Right cardiac atrium (tissue), 5 donors: ENCODE measurements around the gene PDLIM5. TPM values are rescaled to one million over a fixed set of nuclear protein-coding genes. Genes with fewer than 3 reads are reported as not detected.
A peak's percentile ranks its signal among the peaks of the same experiment; 100 is the strongest.

ENCODE experiments used
- ATAC-seq, 2 donors: fragments of 200-7000 bp; cut with Tn5 transposase; one replicate each; pipeline versions ENCODE4 v1.8.0 to v1.9.1; 2020; ENCODE audit warnings: moderate library complexity in 2 of 2, mild to moderate bottlenecking in 1 of 2
- DNase-seq, 3 donors: peaks; one replicate each; pipeline ENCODE4 v3.0.0-alpha.2; 2020
- H3K27ac ChIP-seq: one replicate; pipeline ENCODE4 v1.5.1; 2013; ENCODE audit warnings: mild to moderate bottlenecking, low read length, control low read depth, moderate library complexity
- H3K27me3 ChIP-seq: one replicate; pipeline ENCODE4 v1.6.1; 2013; ENCODE audit not compliant: control insufficient read depth, insufficient read depth
- H3K4me1 ChIP-seq: one replicate; pipeline ENCODE4 v1.6.1; 2013; ENCODE audit warnings: low read length; ENCODE audit not compliant: control insufficient read depth, insufficient read depth
- H3K4me3 ChIP-seq: one replicate; pipeline ENCODE4 v1.5.1; 2013; ENCODE audit warnings: low read length, control low read depth
- H3K9me3 ChIP-seq: one replicate; pipeline ENCODE4 v1.6.1; 2013; ENCODE audit warnings: low read length; ENCODE audit not compliant: control insufficient read depth
- WGBS: extraction: QIAGEN DNeasy Blood & Tissue Kit; methylation state at CpG from one replicate; pipeline ENCODE4 v1.1.7; 2013; 5-methylcytosine and 5-hydroxymethylcytosine counted together
- intact Hi-C, 4 donors: fragments of 100-400 bp; cut with DNase I; formaldehyde crosslinking; loops; one replicate each; pipeline versions ENCODE4 v1.11.0 to v1.14.0; 2022 to 2023
- polyA plus RNA-seq: library from polyadenylated mRNA; stranded (reverse); fragments of 200-250 nt; gene quantifications from one replicate; pipeline ENCODE4 v1.2.3, GENCODE V29; 2013
- total RNA-seq, 4 donors: library from RNA; stranded (reverse); fragmentation: NEBNext Ultra II Directional; extraction: Animal tissue kit (Norgen Biotek cat#: 25700); gene quantifications; one replicate each; pipeline ENCODE4 v1.2.1, GENCODE V29; 2021
- donor health status: healthy with polysubstance abuse.
- donor health status: DM: no; HTN: yes; CAD: no.
- donor health status: DM: no; HTN: no; CAD: no.
- donor health status: DM: no; HTN: yes; CAD: no; lungs with severe emphysema.
- donor health status: DM: yes; HTN: yes; CAD: no.

The PDLIM5 gene
- total and polyA plus RNA-seq, 5 donors, result 407 to 778 (median 528) TPM

DNA sequence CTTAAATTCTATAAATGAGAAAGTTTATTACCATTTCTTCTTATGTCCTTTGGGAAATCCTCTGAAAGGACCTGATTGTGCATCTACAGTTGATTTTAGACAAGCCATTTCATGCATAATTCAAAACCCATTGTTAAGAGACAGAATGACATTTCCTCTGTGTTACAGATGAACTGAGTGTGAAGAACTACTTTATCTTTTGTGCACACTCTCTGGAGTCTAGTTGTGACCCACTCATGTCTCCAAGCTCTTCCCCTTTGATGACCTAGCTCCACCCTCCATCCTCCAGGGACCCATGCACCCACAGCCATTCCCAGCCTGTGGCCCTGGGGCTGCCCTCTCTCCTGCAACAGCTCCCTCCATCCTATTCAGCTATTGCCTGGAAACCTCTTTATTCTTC lies 248.6 kb downstream of the PDLIM5 start:
- DNase-seq (no peak), ATAC-seq (no peak)
- intact Hi-C loops, result no loop called here
- Histone ChIP-seq H3K27me3 (no peaks in the 10 kb centered on the region), H3K4me1 (no peaks in the 10 kb centered on the region), H3K9me3 (no peaks in the 10 kb centered on the region), H3K27ac (no peak overlapping the region), H3K4me3 (no peak overlapping the region)

GRCh38 chr4:94701631-94702300 lies 250.0 kb downstream of the PDLIM5 start:
- Histone ChIP-seq H3K4me3 (no peak overlapping the region), H3K4me1 (no peaks in the 10 kb centered on the region), H3K27ac (no peak overlapping the region), H3K27me3 (no peaks in the 10 kb centered on the region), H3K9me3 (no peaks in the 10 kb centered on the region)
- intact Hi-C loops, result no loop called here
- peak in 1 of 2 donors; percentile 31 for ATAC-seq
- 58% methylated on average over 8 of the region's 8 CpGs for WGBS
- DNase-seq, result no peak

DNA sequence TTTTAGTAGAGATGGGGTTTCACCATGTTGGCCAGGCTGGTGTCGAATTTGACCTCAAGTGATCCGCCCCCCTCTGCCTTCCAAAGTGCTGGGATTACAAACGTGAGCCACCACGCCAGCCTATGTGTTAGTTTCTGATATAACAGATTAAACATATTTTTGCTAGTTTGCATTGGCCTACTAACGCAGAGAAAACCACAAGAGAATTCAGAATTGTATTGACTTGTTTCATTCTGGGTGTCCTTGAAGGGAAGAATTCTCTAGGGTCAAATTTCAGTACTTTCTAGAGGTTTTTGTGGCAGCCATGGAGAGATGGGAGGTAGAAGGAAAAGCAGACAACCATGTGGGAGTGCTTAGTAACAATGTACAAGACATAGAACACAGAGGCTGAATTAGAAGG lies 259.9 kb downstream of the PDLIM5 start:
- H3K9me3 ChIP-seq, result no peaks in the 10 kb centered on the region
- WGBS, result 91% methylated on average over 5 of the region's 5 CpGs
- H3K27ac ChIP-seq, result no peak overlapping the region
- no peaks in the 10 kb centered on the region for H3K4me1 ChIP-seq
- ATAC-seq, result no peak
- no peak for DNase-seq
- H3K27me3 ChIP-seq, result no peaks in the 10 kb centered on the region
- intact Hi-C loops, result no loop called here
- no peak overlapping the region for H3K4me3 ChIP-seq

GRCh38 chr4:94714365-94715160 lies 262.8 kb downstream of the PDLIM5 start:
- DNase-seq (no peak), ATAC-seq (no peak)
- Histone ChIP-seq H3K9me3 (no peaks in the 10 kb centered on the region), H3K4me1 (no peaks in the 10 kb centered on the region), H3K4me3 (no peak overlapping the region), H3K27ac (no peak overlapping the region), H3K27me3 (no peaks in the 10 kb centered on the region)
- WGBS, result 58% methylated on average over 5 of the region's 5 CpGs
- intact Hi-C loops, result no loop called here

DNA sequence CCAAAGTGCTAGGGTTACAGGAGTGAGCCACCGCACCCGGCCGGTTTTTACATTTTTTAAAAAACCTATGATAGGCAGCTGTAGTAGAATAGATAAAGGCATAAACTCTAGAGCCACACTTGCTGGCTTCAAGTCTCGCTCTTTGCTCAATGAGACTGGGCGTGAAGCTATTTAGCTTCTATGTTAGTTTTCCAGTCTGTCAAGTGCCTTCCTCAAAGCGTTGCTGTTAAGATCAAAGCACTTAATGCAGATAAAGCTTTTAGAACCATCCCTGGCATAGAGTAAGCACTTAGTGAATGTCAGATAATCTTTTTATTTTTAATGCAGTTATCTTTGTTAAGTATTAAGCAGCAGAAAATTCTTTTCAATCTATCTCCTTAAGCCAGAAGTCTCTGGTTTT lies 264.0 kb downstream of the PDLIM5 start:
- ATAC-seq (no peak), DNase-seq (no peak)
- WGBS, result 53% methylated on average over 6 of the region's 6 CpGs
- H3K4me1 ChIP-seq, result no peaks in the 10 kb centered on the region
- no peak overlapping the region for H3K4me3 ChIP-seq
- intact Hi-C loops, result no loop called here
- no peaks in the 10 kb centered on the region for H3K27me3 ChIP-seq
- H3K27ac ChIP-seq, result no peak overlapping the region
- H3K9me3 ChIP-seq, result no peaks in the 10 kb centered on the region

Other genes starting within 250 kb of the PDLIM5 start
- gene SMARCAD1, start 244.1 kb upstream of the PDLIM5 start, total RNA-seq, result 10 to 100 TPM; 13.1 to 14.4 (median 14.0) TPM
- gene SMARCAD1, start 244.1 kb upstream of the PDLIM5 start, polyA plus RNA-seq, result 5.6 TPM
- gene HPGDS, start 109.1 kb upstream of the PDLIM5 start, total RNA-seq, result 1 to 10 TPM; 1.0 to 4.7 (median 2.7) TPM
- gene HPGDS, start 109.1 kb upstream of the PDLIM5 start, polyA plus RNA-seq, result 0.48 TPM